ENCODE results near the gene STON1.

- no peak for TF ChIP-seq CTCF (IDR thresholded peaks at IDR 0.05)
- TF ChIP-seq POLR2A (IDR thresholded peaks at IDR 0.05) = no peak
Measured at GRCh38 chr2:48488545-48488944, 41.4 kb upstream of the STON1 start.

All from vagina (tissue), 2 donors.